Vagina (tissue), 2 donors: Measurements from ENCODE around the gene FIZ1. TPM values are rescaled to one million over a fixed set of nuclear protein-coding genes. Genes with fewer than 3 reads are reported as not detected.

Experiments used
- DNase-seq, 2 donors: peaks; one replicate each; pipeline ENCODE4 v3.0.0-alpha.2; 2017; ENCODE audit errors: extremely low spot score in 2 of 2
- H3K27ac ChIP-seq: fragments of 200-600 bp; sonication (generic); one replicate; pipeline ENCODE4 v1.5.1; 2019
- H3K27me3 ChIP-seq: fragments of 200-600 bp; sonication (generic); one replicate; pipeline ENCODE4 v1.5.1; 2019
- H3K36me3 ChIP-seq, 2 donors: fragments of 200-600 bp; sonication (generic); one replicate each; pipeline ENCODE4 v1.5.1; 2017 to 2019
- H3K4me1 ChIP-seq: fragments of 200-600 bp; sonication (generic); one replicate; pipeline ENCODE4 v1.5.1; 2019
- H3K4me3 ChIP-seq, 2 donors: fragments of 200-600 bp; sonication (generic); 1 replicate in 1 of 2; 2 replicates in 1 of 2; pipeline ENCODE4 v1.5.1; 2016 to 2019
- H3K9me3 ChIP-seq: fragments of 200-600 bp; sonication (generic); one replicate; pipeline ENCODE4 v1.5.1; 2019
- POLR2A ChIP-seq, 2 donors: fragments of 450-650 bp; IDR thresholded peaks; one replicate each; pipeline ENCODE4 v1.6.1; 2017; ENCODE audit warnings: antibody characterized with exemption in 2 of 2, mild to moderate bottlenecking in 2 of 2, moderate library complexity in 2 of 2
- POLR2AphosphoS5 ChIP-seq, 2 donors: sonication (generic); formaldehyde crosslinking; IDR thresholded peaks; one replicate each; pipeline ENCODE4 v1.9.0; 2017; ENCODE audit warnings: antibody characterized with exemption in 2 of 2, mild to moderate bottlenecking in 2 of 2, low read depth in 1 of 2; ENCODE audit not compliant: insufficient read depth in 1 of 2
- intact Hi-C: fragments of 100-400 bp; cut with DNase I; formaldehyde crosslinking; loops from one replicate; pipeline ENCODE4 v1.15.1; 2023
- total RNA-seq: library from RNA; depleted of rRNA; stranded (reverse); fragments of >200 nt; gene quantifications from one replicate; pipeline ENCODE4 v1.2.3, GENCODE V29; 2016
- TF ChIP-seq, protein P1 (sequence below), 3 experiments: fragments of 450-650 bp in 2 of 3; fragments of 200-600 bp in 1 of 3; sonication (generic) in 1 of 3; IDR thresholded peaks; one replicate each; pipeline ENCODE4 v1.5.1; 2017 to 2019; ENCODE audit warnings: antibody characterized with exemption in 3 of 3, mild to moderate bottlenecking in 2 of 3, moderate library complexity in 2 of 3

The FIZ1 gene, protein sequence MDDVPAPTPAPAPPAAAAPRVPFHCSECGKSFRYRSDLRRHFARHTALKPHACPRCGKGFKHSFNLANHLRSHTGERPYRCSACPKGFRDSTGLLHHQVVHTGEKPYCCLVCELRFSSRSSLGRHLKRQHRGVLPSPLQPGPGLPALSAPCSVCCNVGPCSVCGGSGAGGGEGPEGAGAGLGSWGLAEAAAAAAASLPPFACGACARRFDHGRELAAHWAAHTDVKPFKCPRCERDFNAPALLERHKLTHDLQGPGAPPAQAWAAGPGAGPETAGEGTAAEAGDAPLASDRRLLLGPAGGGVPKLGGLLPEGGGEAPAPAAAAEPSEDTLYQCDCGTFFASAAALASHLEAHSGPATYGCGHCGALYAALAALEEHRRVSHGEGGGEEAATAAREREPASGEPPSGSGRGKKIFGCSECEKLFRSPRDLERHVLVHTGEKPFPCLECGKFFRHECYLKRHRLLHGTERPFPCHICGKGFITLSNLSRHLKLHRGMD
- total RNA-seq = 5.4 TPM

DNA sequence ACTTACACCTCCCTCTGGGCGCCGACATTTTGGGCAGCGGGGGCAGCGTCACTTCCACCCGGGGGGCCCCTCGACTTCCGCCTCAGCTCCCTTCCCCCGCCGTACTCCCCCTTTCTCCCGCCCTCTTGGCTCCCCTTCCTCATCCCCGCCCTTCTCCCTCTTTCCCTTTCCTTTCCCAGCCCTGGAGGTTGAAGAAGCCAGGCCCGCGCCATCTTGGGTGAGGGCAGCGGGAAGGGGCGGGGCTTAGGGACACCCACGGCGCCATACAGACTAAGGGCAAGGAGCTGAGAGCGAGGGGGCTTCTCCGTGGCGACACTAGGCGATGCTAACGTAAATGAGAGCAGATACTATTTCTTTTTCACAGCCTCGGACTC is at the start of gene FIZ1:
FIZ1 (minus strand) TSS at position 50 of the 374 bp plus-strand sequence. CDS start 1,652 bp downstream, outside the sequence.
- Histone ChIP-seq H3K4me3 (peak within 1 kb of the TSS; percentile 60 to 72), H3K27ac (peak within 1 kb of the TSS; percentile 95), H3K36me3 (peaks cover 0 to 15% of the 10 kb centered on the region in 2 donors), H3K4me1 (peaks cover 18% of the 10 kb centered on the region), H3K27me3 (no peaks in the 10 kb centered on the region), H3K9me3 (no peaks in the 10 kb centered on the region)
- peak; percentile 59 to 86 for TF ChIP-seq POLR2AphosphoS5 (IDR thresholded peaks at IDR 0.05; ENCODE audit: insufficient read depth in 1 of 2, low read depth in 1 of 2)
- TF ChIP-seq, protein P1, sequence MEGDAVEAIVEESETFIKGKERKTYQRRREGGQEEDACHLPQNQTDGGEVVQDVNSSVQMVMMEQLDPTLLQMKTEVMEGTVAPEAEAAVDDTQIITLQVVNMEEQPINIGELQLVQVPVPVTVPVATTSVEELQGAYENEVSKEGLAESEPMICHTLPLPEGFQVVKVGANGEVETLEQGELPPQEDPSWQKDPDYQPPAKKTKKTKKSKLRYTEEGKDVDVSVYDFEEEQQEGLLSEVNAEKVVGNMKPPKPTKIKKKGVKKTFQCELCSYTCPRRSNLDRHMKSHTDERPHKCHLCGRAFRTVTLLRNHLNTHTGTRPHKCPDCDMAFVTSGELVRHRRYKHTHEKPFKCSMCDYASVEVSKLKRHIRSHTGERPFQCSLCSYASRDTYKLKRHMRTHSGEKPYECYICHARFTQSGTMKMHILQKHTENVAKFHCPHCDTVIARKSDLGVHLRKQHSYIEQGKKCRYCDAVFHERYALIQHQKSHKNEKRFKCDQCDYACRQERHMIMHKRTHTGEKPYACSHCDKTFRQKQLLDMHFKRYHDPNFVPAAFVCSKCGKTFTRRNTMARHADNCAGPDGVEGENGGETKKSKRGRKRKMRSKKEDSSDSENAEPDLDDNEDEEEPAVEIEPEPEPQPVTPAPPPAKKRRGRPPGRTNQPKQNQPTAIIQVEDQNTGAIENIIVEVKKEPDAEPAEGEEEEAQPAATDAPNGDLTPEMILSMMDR (IDR thresholded peaks at IDR 0.05) = no peak
- DNase-seq = peak in 1 of 2 donors; percentile 99
- intact Hi-C loops = no loop called here

- no peak for DNase-seq
- peak overlapping the region; percentile 85 for H3K27ac ChIP-seq
- H3K9me3 ChIP-seq = no peaks in the 10 kb centered on the region
- H3K4me3 ChIP-seq = peak overlapping the region; percentile 74 to 94
- peaks cover 46% of the 10 kb centered on the region for H3K4me1 ChIP-seq
- no peaks in the 10 kb centered on the region for H3K27me3 ChIP-seq
- intact Hi-C loops = no loop called here
- TF ChIP-seq POLR2A (IDR thresholded peaks at IDR 0.05) (no peak), POLR2AphosphoS5 (IDR thresholded peaks at IDR 0.05; ENCODE audit: insufficient read depth in 1 of 2, low read depth in 1 of 2) (peak in 1 of 2 donors; percentile 22)
- H3K36me3 ChIP-seq = peaks cover 0 to 11% of the 10 kb centered on the region in 2 donors
Observed at GRCh38 chr19:55648585-55649267, 49.4 kb upstream of the FIZ1 start.

DNA sequence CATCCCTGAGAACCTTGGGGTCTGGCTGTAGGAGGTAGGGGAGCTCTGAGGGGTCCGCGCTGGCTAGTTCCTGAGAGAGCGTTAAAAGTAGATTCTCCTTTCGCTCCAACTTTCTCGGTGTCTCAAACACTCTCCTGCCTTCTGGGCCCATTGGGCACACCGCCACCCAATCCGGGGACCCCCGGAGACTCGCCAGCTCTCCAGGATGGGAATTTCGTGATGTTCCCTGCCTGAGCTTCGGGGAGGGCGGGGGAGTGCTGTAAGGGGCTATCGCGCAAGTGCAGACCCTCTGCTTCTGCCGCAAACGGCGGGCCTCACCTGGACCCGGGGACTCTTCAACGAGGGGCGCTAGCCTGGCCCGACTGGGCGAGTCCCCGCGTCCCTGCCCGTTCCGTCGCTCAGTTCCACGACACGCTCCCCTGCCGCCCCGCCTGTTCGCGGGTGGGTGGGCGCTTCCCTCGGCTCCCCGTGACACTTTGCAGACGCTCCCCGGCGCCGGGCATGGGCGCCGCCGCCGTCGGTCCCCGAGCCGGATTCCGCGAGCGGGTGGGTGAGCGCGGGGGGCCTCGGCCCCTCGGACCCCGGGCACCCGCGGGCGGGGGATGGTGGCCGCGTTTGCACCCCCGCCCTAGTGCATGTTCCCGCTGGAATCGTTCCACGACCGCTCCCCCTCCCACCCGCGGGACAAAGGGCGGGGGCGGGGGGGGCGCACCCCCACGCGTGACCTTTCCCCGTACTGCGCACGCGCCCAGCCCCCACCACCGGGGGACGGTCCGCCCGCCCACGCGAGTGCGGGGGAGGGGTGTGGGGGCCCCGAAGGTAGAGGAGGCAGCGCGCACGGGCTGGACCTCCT is 48.6 kb upstream of the FIZ1 start, which contains the start of gene CCDC106:
CCDC106 (plus strand) TSS at position 481 of the 853 bp plus-strand sequence. CDS start 835 bp downstream, outside the sequence.
- intact Hi-C loops = no loop called here
- DNase-seq = no peak
- no peaks in the 10 kb centered on the region for H3K9me3 ChIP-seq
- H3K4me1 ChIP-seq = peaks cover 45% of the 10 kb centered on the region
- H3K36me3 ChIP-seq = peaks cover 0 to 11% of the 10 kb centered on the region in 2 donors
- H3K27me3 ChIP-seq = no peaks in the 10 kb centered on the region
- TF ChIP-seq POLR2AphosphoS5 (IDR thresholded peaks at IDR 0.05; ENCODE audit: insufficient read depth in 1 of 2, low read depth in 1 of 2) (peak in 1 of 2 donors; percentile 27), POLR2A (IDR thresholded peaks at IDR 0.05) (no peak)
- H3K4me3 ChIP-seq = peak within 1 kb of the TSS; percentile 74 to 94
- peak within 1 kb of the TSS; percentile 85 for H3K27ac ChIP-seq

DNA sequence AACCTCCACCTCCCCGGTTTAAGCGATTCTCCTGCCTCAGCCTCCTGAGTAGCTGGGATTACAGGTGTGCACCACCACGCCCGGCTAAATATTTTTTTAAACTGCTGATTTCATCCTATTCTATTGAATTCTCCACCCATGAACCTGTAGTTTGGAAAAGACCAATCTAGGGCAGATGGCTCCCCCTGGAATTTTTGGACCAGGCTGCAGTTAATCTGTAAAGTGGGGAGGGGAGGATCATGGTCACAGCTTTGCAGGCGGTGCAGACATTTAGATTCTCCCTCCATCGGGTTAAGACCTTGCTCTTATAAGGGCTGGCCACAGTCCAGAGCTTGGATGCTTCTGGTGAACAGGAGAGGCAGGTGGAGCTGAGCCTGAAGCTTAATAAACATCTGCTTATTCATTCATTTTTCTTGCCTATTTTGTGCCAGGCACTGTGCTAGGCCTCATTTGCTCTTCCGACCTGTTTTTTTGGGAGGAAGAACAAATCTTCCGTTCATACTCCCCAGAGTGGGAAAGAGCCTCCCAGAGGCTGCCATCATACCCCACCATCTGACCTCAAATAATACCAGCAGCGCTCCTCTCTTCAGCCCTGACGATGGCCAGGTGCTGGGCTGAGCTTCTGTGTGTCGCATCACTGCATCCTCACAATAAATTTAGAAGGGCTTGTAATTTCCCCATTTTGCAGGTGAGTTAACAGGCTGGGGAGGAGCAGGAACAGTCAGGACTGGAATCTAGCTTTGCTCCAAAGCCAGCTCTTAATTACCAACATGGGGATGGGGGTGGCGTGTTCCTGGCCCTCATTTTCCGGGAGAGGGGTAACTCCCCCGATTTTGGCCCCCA is 47.8 kb upstream of the FIZ1 start:
- DNase-seq = no peak
- intact Hi-C loops = no loop called here
- peaks cover 50% of the 10 kb centered on the region for H3K4me1 ChIP-seq
- no peaks in the 10 kb centered on the region for H3K27me3 ChIP-seq
- H3K4me3 ChIP-seq = peak overlapping the region; percentile 74 to 94
- H3K36me3 ChIP-seq = peaks cover 0 to 11% of the 10 kb centered on the region in 2 donors
- no peaks in the 10 kb centered on the region for H3K9me3 ChIP-seq
- TF ChIP-seq, protein P1 (IDR thresholded peaks at IDR 0.05) = no peak
- TF ChIP-seq POLR2A (IDR thresholded peaks at IDR 0.05) (no peak), POLR2AphosphoS5 (IDR thresholded peaks at IDR 0.05; ENCODE audit: insufficient read depth in 1 of 2, low read depth in 1 of 2) (no peak)
- H3K27ac ChIP-seq = peak overlapping the region; percentile 85

GRCh38 chr19:55645512-55645881 is 46.2 kb upstream of the FIZ1 start:
- TF ChIP-seq POLR2A (IDR thresholded peaks at IDR 0.05) = no peak
- Histone ChIP-seq H3K27ac (no peak overlapping the region), H3K27me3 (no peaks in the 10 kb centered on the region), H3K4me3 (no peak overlapping the region), H3K36me3 (peaks cover 0 to 11% of the 10 kb centered on the region in 2 donors), H3K9me3 (no peaks in the 10 kb centered on the region), H3K4me1 (peaks cover 61% of the 10 kb centered on the region)
- DNase-seq = no peak
- intact Hi-C loops = no loop called here
